GM18520 (cell line): ENCODE measurements around the gene USP48.
"Not testable (repeated sequence)": the region's sequence is repeated elsewhere in the genome, so short reads cannot be mapped to it uniquely, and the experiment has no call there.

ENCODE experiments used
- ATAC-seq: cut with Tn5 transposase; IDR thresholded peaks from one replicate; pipeline ENCODE4 v1.9.1; 2021; ENCODE audit not compliant: unreplicated experiment

Gene USP48

DNA sequence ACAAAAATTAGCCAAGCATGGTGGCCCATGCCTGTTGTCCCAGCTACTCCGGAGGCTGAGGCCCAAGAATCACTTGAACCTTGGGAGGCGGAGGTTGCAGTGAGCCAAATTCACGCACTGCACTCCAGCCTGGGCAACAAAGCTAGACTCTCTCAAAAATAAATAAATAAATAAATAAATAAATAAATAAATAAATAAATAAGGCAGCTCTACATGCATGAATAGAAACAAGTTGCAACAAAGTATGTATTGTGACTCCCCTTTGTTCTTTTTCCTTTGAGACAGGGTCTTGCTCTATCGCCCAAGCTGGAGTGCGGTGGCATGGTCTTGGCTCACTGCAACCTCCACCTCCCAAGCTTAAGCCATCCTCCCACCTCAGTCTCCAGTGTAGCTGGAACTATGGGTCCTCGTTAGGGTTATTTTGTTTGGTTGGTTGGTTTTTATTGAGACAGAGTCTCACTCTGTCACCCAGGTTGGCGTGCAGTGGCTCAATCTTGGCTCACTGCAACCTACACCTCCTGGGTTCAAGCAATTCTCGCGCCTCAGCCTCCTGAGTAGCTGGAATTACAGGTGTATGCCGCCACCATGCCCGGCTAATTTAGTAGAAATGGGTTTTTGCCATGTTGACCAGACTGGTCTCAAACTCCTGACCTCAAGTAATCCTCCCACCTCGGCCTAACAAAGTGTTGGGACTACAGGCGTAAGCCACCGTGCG is 8.0 kb downstream of the USP48 start:
- ATAC-seq: no peak

GRCh38 chr1:21773585-21773984 is 9.4 kb downstream of the USP48 start:
- ATAC-seq: no peak

- ATAC-seq: not testable (repeated sequence)
Measured at GRCh38 chr1:21771672-21772071, 11.3 kb downstream of the USP48 start.

DNA sequence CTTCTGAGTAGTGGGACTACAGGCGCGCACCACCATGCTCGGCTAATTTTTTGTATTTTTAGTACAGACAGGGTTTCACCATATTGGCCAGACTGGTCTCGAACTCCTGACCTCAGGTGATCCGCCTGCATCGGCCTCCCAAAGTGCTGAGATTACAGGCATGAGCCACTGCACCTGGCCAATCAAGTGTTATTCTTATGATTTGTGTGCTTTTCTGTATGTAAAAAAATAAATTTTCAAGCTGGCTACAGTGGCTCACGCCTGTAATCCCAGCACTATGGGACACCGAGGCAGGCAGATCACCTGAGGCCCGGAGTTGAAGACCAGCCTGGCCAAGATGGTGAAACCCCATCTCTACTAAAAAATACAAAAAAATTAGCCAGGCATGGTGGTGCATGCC is 12.3 kb downstream of the USP48 start:
- ATAC-seq: not testable (repeated sequence)

DNA sequence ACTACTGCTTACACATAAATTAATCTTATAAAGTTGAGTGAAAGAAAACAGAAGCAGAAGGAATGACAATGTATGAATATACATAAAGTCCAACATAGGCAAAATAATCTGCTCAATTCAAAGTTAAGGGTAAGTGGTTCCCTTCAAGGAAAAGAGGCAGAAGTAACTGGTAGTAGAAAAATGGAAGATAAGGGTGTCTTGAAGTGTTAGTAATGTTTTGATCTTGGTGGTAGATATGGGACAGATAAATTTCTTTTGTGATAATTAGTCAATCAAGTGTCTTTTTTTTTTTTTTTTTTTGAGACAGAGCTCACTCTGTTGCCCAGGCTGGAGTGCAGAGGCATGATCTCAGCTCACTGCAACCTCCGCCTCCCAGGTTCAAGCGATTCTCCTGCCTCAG is 12.7 kb downstream of the USP48 start:
- ATAC-seq: no peak

DNA sequence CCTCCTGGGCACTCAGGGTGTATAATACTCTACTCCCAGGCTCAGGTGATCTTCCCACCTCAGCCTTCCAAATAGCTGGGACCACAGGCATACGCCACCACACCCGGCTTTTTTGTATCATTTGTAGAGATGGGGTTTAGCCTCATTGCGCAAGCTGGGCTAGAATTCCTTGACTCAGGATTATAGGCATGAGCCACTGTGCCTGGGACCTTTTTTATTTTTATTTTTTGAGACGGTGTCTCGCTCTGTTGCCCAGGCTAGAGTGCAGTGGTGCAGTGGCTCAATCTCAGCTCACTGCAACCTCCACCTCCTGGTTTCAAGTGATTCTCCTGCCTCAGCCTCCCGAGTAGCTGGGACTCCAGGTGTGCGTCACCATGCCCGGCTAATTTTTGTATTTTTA is 15.8 kb downstream of the USP48 start:
- ATAC-seq: not testable (repeated sequence)

DNA sequence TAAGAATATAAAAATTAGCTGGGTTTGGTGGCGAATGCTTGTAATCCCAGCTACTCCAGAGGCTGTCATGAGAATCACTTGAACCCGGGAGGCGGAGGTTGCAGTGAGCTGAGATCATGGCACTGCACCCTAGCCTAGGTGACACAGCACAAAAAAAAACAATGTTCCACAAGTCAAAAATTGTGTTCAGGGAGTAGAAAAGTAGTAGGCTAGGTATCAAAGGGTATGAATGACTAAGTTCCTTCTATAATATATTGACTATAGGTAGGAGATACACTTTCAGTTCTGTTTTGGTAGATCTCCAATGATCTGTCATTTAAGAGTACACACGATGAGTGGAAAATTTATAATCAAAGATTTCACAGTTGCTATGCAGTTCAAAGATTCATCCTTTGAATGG is 16.7 kb downstream of the USP48 start:
- no peak for ATAC-seq

DNA sequence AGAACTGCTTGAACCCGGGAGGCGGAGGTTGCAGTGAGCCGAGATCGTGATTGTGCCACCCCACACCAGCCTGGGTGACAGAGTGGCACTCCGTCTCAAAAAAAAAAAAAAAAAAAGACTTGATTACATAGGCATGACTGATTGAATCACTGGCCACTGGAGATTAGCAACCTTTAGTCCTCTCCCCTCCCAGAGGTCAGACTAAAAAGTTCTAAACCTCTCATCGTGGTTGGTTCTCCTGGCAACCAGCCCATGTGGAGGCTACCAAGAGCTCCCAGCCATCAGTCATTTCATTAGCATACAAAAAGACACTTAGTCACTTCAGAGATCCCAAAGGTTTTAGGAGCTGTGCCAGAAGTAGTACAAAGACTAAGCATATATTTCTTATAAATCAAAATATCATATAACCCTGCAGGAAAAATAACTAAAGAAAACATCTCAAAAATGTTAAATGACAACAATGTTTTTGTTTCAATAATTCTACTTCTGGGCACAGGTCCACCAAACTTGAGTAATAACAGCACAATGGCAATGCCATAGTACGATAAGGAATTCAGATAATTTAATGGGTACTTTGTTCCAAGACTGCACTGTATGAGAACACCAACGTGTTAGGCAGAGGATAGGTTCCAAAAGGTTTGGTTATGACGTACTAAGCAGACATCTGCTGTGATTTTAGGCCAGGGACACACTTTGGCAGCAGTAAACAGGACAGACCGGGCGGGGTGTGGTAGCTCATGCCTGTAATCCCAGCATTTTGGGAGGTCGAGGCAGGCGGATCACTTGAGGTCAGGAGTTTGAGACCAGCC is 18.1 kb downstream of the USP48 start:
- ATAC-seq: no peak

DNA sequence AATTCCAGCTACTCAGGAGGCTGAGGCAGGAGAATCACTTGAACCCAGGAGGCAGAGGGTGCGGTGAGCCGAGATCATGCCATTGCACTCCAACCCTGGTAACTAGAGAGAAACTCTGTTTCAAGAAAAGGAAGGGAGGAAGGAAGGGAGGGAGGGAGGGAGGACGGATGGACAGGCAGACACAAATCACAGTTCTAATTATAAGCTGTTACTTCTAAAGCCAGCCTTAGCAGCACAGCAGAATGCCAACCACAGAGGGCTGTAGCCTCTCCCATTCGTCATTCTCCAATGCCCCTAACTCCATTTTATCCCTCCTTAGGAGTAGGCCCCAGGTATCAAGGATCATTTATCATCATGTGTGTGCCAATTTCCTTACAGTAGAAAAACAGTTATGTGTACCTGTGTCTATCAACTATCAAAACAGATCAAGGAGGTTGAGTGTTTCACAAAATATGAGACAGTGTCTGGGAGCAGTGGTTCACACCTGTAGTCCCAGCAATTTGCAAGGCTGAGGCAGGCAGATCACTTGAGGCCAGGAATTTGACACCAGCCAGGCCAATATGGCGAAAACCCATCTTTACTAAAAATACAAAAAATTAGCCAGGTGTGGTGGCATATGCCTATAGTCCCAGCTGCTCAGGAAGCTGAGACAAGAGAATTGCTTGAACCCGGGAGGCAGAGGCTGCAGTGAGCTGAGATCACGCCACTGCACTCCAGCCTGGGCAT is 19.1 kb downstream of the USP48 start:
- ATAC-seq: no peak

DNA sequence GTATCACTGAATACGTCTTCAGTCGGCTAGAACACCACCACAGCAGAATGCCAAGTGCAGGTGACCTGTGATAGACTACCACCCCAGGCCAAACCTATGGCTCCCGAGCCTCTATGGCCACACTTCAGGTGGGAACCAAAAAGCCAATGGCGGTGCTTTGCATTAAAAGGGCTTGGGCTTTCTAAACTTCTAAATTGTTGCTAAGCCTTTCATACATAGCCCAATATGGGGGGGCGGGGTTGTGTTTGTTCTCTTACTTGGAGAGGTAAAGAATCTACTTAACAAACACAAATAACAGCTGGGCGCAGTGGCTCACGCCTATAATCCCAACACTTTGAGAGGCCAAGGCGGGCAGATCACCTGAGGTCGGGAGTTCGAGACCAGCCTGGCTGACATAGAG is 19.7 kb downstream of the USP48 start:
- ATAC-seq: no peak

DNA sequence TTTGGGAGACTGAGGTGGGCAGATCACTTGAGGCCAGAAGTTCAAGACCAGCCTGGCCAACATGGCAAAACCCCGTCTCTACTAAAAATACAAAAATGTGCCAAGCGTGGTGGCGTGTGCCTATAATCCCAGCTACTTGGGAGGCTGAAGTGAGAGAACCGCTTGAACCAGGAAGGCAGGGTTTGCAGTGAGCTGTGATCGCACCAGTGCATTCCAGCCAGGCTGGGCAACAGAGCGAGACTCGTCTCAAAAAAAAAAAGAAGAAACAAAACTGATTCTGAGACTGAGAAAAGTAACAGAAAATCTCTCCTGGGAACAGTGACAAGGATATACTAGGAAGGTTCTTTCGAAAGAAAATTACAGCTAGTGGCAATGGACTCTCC is 20.9 kb downstream of the USP48 start:
- ATAC-seq: no peak

DNA sequence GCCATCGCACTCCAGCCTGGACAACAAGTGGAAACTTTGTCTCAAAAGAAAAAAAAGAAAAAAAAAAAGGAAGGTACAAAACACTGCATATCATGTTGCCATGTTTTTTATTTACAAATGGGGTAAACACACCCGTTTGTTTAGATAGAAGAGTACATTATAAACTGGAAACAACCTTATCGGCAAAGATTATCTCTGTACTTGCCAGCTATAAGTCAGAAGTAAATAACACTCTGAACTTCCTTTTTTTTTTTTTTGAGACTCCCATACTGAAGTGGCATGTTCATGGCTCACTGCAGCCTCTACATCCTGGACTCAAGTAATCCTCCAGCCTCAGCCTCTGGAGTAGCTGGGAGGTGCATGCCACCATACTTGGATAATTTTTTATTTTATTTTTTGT is 21.9 kb downstream of the USP48 start:
- no peak for ATAC-seq

DNA sequence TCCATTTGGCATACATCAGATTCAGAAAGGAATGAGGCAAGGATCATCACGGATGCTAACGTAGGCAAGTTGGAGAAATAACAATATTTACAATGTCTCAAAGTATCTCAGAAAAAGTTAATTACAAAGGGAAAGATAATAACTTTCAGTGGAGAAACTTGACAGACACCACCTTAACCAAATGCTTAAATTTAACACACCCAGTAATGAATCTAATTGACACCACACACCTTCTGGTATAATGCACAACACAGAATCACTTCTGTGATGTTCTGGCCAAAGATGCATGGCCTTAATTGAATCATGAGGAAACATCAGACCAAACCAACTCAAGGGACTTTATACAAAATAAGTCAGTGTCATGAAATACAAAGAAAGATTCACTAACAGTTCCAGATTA is 23.1 kb downstream of the USP48 start:
- no peak for ATAC-seq

DNA sequence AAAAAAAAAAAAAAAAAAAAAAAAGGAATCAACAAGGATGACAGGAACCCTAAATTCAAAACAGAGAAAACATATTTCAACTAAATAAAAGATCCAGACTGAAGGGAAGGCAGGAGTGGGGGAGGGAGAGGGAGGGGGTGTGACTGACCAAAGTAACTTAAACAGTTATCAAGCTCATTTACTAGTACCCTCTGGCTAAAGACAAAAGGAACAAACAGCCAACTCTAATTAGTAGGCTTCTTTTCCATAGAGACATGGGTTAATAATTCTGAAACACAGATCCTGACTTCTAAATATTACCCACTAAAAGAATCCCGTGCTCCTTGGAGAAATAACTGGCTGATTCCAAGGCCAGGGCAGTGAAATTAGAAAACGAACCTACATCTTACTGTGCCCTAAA is 23.8 kb downstream of the USP48 start:
- no peak for ATAC-seq

DNA sequence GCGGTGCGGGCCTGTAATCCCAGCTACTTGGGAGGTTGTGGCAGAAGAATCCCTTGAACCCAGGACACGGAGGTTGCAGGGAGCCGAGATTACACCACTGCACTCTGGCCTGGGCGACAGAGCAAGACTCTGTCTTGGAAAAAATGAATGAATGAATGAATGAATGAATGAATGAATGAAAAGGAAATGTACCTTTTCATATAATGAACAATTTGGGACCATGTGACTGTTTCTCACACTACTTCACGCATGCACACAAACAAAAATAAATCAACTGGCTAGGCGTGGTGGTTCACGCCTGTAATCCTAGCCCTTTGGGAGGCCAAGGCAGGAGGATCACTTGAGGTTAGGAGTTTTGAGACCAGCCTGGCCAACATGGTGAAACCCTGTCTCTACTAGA is 24.3 kb downstream of the USP48 start:
- no peak for ATAC-seq

GRCh38 chr1:21756393-21757089 is 26.4 kb downstream of the USP48 start:
- ATAC-seq: no peak

- no peak for ATAC-seq
Measured at GRCh38 chr1:21755067-21755466, 27.9 kb downstream of the USP48 start.

DNA sequence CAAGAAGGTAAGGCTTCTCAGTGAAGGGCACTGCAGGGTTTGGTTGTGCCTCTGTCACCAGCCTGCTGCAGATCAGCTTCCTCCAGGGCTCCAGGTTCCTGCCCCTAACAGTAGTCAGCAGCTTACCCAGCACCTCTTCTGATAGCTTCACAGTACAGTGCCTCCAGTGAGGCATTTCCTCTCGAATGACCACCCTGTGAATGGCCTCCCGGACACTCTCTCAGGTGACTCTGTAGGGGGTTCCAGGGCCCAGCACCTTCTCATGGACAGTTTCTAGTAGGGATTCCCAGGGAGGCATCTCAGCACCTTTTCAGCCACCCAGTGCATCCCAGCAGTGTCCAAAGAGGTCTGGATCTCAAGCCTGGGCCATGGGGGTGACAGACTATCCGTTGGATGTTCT is 28.4 kb downstream of the USP48 start:
- no peak for ATAC-seq

DNA sequence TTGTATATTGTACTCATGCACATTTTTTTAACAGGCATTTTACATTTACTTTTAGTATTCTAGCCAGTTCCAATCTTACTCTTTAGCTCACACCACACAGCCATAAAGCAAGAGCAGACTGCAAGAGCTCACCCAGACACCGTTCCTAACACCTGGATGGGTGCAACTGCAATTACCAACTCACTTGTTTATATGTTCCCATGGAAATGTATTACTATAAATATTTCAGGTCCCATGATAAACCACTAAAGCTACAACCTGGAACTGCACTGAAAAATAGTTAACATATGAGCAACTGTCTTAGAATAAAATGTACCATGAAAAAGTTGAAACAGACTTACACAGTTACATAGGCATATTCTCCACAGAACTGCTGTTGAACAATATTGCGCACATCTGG is 30.8 kb downstream of the USP48 start:
- ATAC-seq: no peak

- no peak for ATAC-seq
Measured at GRCh38 chr1:21751281-21751680, 31.7 kb downstream of the USP48 start.

DNA sequence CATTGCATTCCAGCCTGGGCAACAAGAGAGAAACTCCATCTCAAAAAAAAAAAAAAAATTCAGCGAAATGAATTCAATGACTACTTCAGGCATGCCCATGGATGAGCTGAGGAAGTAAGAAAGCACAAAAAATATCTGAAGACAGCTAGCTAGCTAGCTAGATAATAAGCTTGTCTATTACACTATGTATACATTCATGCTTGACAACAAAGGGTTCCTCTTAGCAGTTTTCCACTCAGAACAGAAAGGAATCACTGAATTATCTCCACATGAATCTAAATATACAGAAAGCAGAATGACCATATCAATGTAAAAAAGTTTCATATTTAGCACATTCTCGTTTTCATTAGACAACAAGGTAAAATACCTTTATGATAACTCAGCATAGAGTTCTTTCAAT is 32.1 kb downstream of the USP48 start:
- no peak for ATAC-seq
